Body of pancreas (tissue), 4 donors: ENCODE data around the gene MAT2B. TPM values are rescaled to one million over a fixed set of nuclear protein-coding genes. Genes with fewer than 3 reads are reported as not detected.

Experiments
- ATAC-seq: fragments of 150-250 bp; one replicate; pipeline ENCODE4 v1.9.1; 2016
- DNase-seq, 4 donors: peaks; one replicate each; pipeline ENCODE4 v3.0.0-alpha.2; 2019
- H3K27ac ChIP-seq, 4 donors: fragments of 200-600 bp; sonication (generic); 1 replicate in 3 of 4; 2 replicates in 1 of 4; pipeline versions ENCODE4 v1.5.1 to v1.6.1; 2016 to 2019; ENCODE audit warnings: mild to moderate bottlenecking in 1 of 4, mixed read lengths in 1 of 4, moderate library complexity in 1 of 4
- H3K27me3 ChIP-seq, 2 donors: fragments of 200-600 bp; sonication (generic); one replicate each; pipeline ENCODE4 v1.6.0; 2016; ENCODE audit warnings: mild to moderate bottlenecking in 1 of 2
- H3K36me3 ChIP-seq, 2 donors: fragments of 200-600 bp; sonication (generic); replicated peaks in 1 of 2; 2 replicates each; pipeline ENCODE4 v1.5.1; 2016; ENCODE audit warnings: low read depth in 2 of 2; ENCODE audit not compliant: insufficient read depth in 1 of 2
- H3K4me1 ChIP-seq: fragments of 200-600 bp; sonication (generic); one replicate; pipeline ENCODE4 v1.6.0; 2016
- H3K4me3 ChIP-seq, 2 donors: fragments of 200-600 bp; sonication (generic); 1 replicate in 1 of 2; 2 replicates in 1 of 2; pipeline ENCODE4 v1.5.1; 2016 to 2019
- H3K9me3 ChIP-seq, 3 donors: fragments of 200-600 bp; sonication (generic); 1 replicate in 2 of 3; 2 replicates in 1 of 3; pipeline ENCODE4 v1.5.1; 2016
- CTCF ChIP-seq, 7 experiments: fragments of 450-650 bp in 4 of 7; fragments of 200-600 bp in 3 of 7; sonication (generic) in 3 of 7; IDR thresholded peaks; one replicate each; pipeline ENCODE4 v1.5.1; 2016 to 2019; ENCODE audit warnings: antibody characterized with exemption in 7 of 7
- POLR2A ChIP-seq, 3 donors: fragments of 450-650 bp; IDR thresholded peaks; one replicate each; pipeline ENCODE4 v1.6.1; 2016; ENCODE audit warnings: antibody characterized with exemption in 3 of 3, mild to moderate bottlenecking in 2 of 3
- WGBS, 2 donors: methylation state at CpG; one replicate each; pipeline ENCODE4 v1.1.5; 2017; 5-methylcytosine and 5-hydroxymethylcytosine counted together
- intact Hi-C: fragments of 100-400 bp; cut with DNase I; formaldehyde crosslinking; loops from one replicate; pipeline ENCODE4 v1.15.1; 2023
- total RNA-seq, 2 donors: library from RNA; depleted of rRNA; stranded (reverse); fragments of >200 nt; gene quantifications; one replicate each; pipeline ENCODE4 v1.1.0, GENCODE V29; 2016

The MAT2B gene
- total RNA-seq, 2 donors from 2014 or later, result 18.5 to 29.1 TPM

- H3K27me3 ChIP-seq, result no peaks in the 10 kb centered on the region
- WGBS, 2 donors, result 100% methylated on average over 1 of the region's 1 CpG
- no peak overlapping the region for H3K4me3 ChIP-seq
- no peaks in the 10 kb centered on the region for H3K4me1 ChIP-seq
- no peaks in the 10 kb centered on the region for H3K36me3 ChIP-seq
- TF ChIP-seq CTCF (IDR thresholded peaks at IDR 0.05), result no peak
- TF ChIP-seq POLR2A (IDR thresholded peaks at IDR 0.05), result no peak
- H3K9me3 ChIP-seq, result peaks cover 0 to 4% (median 0%) of the 10 kb centered on the region in 3 donors
- intact Hi-C loops, result no loop called here
- DNase-seq (no peak), ATAC-seq (no peak)
- no peak overlapping the region for H3K27ac ChIP-seq
These were observed 26.5 kb upstream of the MAT2B start for GRCh38 chr5:163478982-163479271.

- H3K36me3 ChIP-seq, result no peaks in the 10 kb centered on the region
- 85 to 89% methylated on average over 6 of the region's 6 CpGs for WGBS, 2 donors
- H3K27ac ChIP-seq, result no peak overlapping the region
- intact Hi-C loops, result no loop called here
- TF ChIP-seq POLR2A (IDR thresholded peaks at IDR 0.05) (no peak), CTCF (IDR thresholded peaks at IDR 0.05) (no peak)
- DNase-seq (peak in 1 of 4 donors; percentile 13), ATAC-seq (no peak)
- no peak overlapping the region for H3K4me3 ChIP-seq
- H3K27me3 ChIP-seq, result no peaks in the 10 kb centered on the region
- H3K4me1 ChIP-seq, result no peaks in the 10 kb centered on the region
- no peaks in the 10 kb centered on the region for H3K9me3 ChIP-seq
These were observed 16.2 kb upstream of the MAT2B start for GRCh38 chr5:163489055-163489744.

- H3K9me3 ChIP-seq, result no peaks in the 10 kb centered on the region
- no peaks in the 10 kb centered on the region for H3K4me1 ChIP-seq
- H3K36me3 ChIP-seq, result no peaks in the 10 kb centered on the region
- no peak overlapping the region for H3K27ac ChIP-seq
- DNase-seq (no peak), ATAC-seq (no peak)
- WGBS, 2 donors, result 81 to 98% methylated on average over 3 of the region's 3 CpGs
- TF ChIP-seq CTCF (IDR thresholded peaks at IDR 0.05) (no peak), POLR2A (IDR thresholded peaks at IDR 0.05) (no peak)
- H3K4me3 ChIP-seq, result no peak overlapping the region
- H3K27me3 ChIP-seq, result no peaks in the 10 kb centered on the region
- intact Hi-C loops, result no loop called here
These were observed 15.7 kb upstream of the MAT2B start for GRCh38 chr5:163489745-163490075.

GRCh38 chr5:163496286-163496685, 9.1 kb upstream of the MAT2B start:
- Histone ChIP-seq H3K4me3 (no peak overlapping the region), H3K27ac (no peak overlapping the region), H3K36me3 (no peaks in the 10 kb centered on the region), H3K27me3 (no peaks in the 10 kb centered on the region), H3K4me1 (no peaks in the 10 kb centered on the region), H3K9me3 (no peaks in the 10 kb centered on the region)
- ATAC-seq (no peak), DNase-seq (no peak)
- WGBS, 2 donors, result 96 to 100% methylated on average over 1 of the region's 1 CpG
- intact Hi-C loops, result no loop called here
- no peak for TF ChIP-seq CTCF (IDR thresholded peaks at IDR 0.05)
- no peak for TF ChIP-seq POLR2A (IDR thresholded peaks at IDR 0.05)

- no peak for DNase-seq
- no peak for TF ChIP-seq POLR2A (IDR thresholded peaks at IDR 0.05)
- no peak for TF ChIP-seq CTCF (IDR thresholded peaks at IDR 0.05)
- intact Hi-C loops, result no loop called here
- H3K27me3 ChIP-seq, result no peaks in the 10 kb centered on the region
- no peaks in the 10 kb centered on the region for H3K36me3 ChIP-seq
- H3K4me3 ChIP-seq, result no peak overlapping the region
- WGBS, 2 donors, result 71 to 74% methylated on average over 3 of the region's 3 CpGs
- no peaks in the 10 kb centered on the region for H3K4me1 ChIP-seq
- H3K27ac ChIP-seq, result no peak overlapping the region
- no peak for ATAC-seq
- H3K9me3 ChIP-seq, result no peaks in the 10 kb centered on the region
These were observed 8.1 kb upstream of the MAT2B start for GRCh38 chr5:163497315-163497714.
